AML-193 (cell line): Measurements from ENCODE around the gene GLDC.
A peak's percentile ranks its signal among the peaks of the same experiment; 100 is the strongest.
"Not testable (repeated sequence)": the region's sequence is repeated elsewhere in the genome, so short reads cannot be mapped to it uniquely, and the experiment has no call there.

Source experiments
- DNase-seq, 2 experiments: peaks; one replicate each; lab custom pipeline; 2025; lab: John Stamatoyannopoulos, UW

Gene GLDC

GRCh38 chr9:6645355-6646292 is at the start of gene GLDC:
Gene GLDC, minus strand, starts transcription at chr9:6645729. Its CDS starts 230 bp downstream, at chr9:6645499.
- DNase-seq: no peak

GRCh38 chr9:6692881-6693361 is 47.4 kb upstream of the GLDC start:
- DNase-seq: no peak

DNA sequence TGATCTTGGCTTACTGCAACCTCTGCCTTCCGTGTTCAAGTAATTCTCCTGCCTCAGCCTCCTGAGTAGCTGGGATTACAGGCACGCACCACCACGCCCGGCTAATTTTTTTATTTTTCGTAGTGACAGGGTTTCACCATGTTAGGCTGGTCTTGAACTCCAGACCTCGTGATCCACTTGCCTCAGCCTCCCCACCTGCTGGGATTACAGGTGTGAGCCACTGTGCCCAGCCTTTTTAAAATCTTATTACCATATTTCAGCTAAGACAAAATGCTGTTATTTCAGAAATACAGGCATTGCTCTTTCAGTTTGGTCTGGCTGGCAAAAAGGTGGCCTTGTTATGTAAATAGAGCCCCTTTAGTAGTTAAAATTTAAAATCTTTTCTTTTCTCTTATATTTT is 46.9 kb upstream of the GLDC start:
- no peak for DNase-seq

DNA sequence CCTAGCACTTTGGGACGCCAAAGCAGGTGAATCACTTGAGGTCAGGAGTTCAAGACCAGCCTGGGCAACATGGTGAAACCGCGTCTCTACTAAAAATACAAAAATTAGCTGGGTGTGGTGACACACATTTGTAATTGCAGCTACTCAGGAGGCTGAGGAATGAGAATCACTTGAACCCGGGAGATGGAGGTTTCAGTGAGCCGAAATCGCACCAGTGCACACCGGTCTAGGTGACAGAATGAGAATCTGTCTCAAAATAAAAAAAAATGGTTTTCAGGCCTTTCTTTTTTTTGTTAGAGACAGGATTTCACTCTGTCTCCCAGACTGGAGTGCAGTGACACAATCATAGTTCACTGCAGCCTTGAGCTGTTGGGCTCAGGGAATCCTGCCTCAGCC is 45.1 kb upstream of the GLDC start:
- DNase-seq: not testable (repeated sequence)

GRCh38 chr9:6689893-6690674 is 44.6 kb upstream of the GLDC start:
- no peak for DNase-seq

- DNase-seq: no peak
Measured at GRCh38 chr9:6687180-6687579, 41.7 kb upstream of the GLDC start.

DNA sequence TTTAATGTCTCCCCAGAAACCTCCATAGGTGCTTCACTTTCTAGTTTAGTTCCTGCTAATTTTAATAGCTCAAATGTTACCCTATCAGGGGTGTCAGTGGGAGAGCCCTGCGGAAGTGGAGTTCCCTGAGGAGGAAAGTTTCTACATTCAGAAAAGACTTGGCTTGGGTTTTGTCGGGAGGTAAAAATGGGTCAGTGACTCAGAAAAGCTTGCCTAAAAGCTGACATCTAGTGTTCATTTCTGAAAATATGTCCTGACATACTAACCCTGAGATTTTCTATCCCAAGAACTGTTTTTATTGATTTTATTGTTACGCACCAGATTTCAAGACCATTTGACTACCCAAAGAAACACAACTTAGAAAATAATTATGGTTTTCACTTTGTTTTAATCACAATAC is 40.9 kb upstream of the GLDC start:
- peak; percentile 31 to 45 for DNase-seq

DNA sequence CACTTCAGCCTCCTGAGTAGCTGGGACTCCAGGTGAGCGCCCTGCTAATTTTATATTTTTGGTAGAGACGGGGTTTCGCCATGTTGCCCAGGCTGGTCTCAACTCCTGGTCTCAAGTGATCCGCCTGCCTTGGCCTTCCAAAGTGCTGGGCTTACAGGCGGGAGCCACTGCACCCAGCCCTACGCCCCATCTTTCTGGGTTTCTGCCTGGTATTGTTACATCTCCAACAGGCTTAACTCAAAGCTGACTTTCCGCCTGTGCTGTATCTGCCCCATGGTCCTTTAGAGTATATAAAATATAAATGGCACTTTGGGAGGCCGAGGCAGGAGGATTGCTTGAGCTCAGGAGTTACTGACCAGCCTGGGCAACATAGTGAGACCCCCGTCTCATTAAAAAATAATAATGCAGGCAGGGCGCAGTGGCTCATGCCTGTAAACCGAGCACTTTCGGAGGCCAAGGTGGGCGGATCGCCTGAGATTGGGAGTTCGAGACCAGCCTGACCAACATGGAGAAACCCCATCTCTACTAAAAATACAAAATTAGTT is 36.5 kb upstream of the GLDC start:
- DNase-seq: no peak

DNA sequence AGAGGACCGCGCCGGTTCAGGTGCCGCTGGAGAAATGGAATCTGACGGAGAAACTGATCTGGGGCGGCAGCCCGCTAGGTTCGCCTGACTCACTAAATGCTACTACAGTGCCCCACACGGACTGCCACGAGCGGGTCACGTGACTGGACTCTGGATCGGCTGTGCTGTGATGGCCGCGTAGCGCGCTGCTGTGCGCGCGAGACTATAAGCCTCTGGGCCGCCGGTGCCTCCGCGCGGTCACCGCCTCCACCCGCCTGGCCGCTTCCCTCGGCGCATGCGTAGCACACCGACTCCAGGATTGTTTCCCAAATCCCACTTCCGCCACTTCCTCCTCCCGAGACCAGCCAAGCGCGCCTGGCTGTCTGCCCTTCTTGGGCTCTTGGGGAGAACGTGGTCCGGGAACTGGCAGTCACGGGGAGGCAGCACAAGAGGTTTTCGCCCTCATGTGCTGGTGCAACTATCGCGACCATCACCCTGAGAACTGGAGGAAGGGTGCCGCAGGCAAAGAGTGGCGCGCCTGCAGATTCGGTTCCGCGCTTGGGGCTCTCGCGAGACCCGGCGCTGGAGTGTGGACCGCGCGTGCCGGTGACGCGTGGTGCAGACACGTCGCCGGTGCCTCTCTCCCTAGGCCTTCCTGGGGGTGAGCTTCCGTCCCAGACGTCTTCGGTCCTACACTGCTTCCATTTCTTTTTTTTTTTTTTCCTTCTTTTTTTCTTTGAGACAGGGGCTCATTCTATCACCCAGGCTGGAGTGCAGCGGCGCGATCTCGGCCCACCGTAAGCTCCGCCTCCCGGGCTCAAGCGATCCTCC is 35.8 kb upstream of the GLDC start:
- peak; percentile 88 to 90 for DNase-seq

DNA sequence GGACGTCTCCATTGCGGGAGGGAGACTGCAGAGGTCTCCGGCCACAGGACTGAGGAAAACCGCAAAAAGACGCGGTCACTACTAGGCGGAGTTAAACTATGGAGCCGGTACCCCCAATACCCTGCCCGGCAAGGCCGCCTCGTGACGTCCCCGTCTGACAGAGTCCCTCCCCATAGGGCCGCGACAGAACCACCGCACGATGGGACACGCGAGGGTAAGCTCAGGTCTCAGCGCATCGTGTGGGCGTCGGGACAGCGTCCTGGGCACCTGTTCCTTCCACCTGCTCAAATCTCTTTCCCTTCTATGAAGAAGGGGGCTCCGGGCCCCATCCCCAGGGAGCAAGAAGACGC is 35.2 kb upstream of the GLDC start:
- DNase-seq: peak; percentile 61 to 78

DNA sequence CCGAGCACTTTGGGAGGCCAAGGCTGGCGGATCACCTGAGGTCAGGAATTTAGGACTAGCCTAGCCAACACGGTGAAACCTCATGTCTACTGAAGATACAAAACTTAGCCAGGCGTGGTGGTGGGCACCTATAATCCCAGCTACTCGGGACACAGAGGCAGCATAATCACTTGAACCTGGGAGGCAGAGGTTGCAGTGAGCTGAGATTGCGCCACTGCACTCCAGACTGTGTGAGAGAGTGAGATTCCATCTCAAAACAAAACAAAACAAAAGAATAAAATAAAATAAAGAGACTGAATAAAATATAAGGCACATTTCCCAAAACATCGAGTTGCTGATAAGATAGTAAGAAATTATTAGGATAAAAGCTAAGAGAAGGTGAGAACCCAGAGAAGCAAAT is 32.3 kb upstream of the GLDC start:
- no peak for DNase-seq

DNA sequence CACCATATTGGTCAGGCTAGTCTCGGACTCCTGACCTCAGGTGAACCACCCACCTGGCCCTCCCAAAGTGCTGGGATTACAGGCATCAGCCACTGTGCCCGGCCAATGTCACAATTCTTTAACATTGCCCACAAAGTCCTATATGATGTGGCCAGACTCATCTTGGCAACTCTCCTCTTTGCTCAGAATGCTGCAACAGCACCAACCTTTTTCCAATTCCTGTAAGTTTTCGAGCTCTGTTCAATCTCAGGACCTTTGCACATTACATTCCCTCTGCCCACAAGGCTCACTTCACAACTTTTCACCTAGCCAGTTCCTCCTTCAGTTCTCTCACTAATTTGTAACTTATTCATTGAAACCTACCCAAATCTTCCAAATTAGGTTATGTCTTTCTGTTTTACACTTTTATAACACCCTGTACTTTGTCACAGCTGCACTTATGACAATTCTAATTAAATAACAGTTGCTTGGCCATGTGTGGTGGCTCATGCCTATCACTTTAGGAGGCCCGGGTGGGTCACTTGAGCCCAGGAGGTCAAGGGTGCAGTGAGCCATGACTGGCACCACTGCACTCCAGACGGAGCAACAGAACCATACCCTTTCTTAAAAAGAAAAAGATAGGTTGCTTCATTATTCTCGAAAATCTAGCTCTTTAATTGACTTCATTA is 30.9 kb upstream of the GLDC start:
- no peak for DNase-seq

- DNase-seq: no peak
Measured at GRCh38 chr9:6675268-6675667, 29.7 kb upstream of the GLDC start.

DNA sequence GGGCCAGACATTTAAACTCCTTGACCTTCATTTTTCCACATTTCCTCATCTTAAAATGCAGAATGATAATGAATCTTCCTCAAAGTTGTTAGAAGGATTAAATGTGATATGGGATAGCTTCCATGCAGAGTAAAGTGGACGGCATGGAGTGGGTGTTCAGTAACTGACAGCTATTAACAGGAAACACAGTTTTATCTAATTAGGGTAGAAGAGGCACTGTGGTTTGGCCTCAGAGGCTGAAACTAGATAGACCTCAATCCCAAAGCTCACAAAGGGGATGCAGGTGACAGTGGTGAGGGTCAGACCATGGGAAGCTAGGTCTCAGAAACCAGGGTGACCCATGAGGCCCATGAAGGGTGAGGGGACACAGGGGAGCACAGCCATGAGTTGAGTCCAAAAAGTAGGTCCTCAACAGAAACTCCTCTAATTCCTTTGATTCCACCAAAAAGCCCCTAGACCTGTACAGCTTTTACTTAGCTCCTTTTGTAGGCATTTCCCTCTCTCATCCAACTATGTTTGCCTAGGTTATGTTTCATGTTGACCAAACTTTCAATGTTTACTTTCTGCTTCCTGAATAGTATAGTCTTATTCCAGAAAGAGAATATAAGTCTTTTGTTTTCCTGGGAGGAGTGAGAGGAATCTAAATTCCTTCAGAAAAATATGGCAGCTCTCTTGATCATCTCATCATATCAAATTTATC is 27.9 kb upstream of the GLDC start:
- DNase-seq: no peak

DNA sequence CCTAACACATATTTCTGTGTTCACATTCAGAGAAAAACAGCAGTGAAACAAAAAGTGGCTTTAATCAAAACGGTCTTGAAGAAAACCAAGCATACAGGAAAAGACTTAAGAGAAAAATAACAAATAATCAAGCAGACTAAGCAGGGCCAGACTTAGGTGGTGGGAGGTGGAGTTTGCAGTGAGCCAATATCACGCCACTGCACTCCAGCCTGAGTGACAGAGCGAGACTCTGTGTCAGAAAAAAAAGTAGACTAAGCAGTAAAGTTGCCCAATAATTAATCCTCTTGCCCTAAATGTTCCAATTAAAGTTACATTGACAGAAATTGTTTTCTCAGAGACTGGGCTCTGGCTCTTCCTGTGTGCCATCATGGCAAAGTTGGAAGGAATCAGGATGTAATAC is 26.6 kb upstream of the GLDC start:
- no peak for DNase-seq

- DNase-seq: no peak
Measured at GRCh38 chr9:6671416-6671815, 25.9 kb upstream of the GLDC start.

GRCh38 chr9:6669881-6670280 is 24.4 kb upstream of the GLDC start:
- DNase-seq: no peak

GRCh38 chr9:6667633-6668280 is 22.2 kb upstream of the GLDC start:
- DNase-seq: peak in 1 of 2 experiments; percentile 36

DNA sequence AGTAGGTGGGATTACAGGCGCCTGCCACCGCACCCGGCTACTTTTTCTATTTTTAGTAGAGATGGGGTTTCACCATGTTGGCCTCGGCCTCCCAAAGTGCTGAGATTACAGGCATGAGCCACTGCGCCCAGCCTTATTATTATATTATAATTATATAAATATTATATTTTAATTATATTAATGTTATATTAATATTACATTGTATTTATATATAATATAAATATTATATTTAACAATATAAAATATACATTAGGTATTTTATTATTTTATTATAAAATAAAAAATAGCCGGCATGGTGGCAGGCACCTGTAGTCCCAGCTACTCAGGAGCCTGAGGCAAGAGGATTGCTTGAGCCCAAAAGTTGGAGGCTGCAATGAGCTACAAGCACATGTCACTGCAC is 21.6 kb upstream of the GLDC start:
- DNase-seq: no peak

- DNase-seq: no peak
Measured at GRCh38 chr9:6665628-6666027, 20.1 kb upstream of the GLDC start.
